GM19468 (cell line): ENCODE data around the gene CCN2.

Source experiments
- ATAC-seq: cut with Tn5 transposase; IDR thresholded peaks from one replicate; pipeline ENCODE4 v1.9.1; 2021; ENCODE audit warnings: mild to moderate bottlenecking, moderate library complexity, moderate number of reproducible peaks; ENCODE audit not compliant: unreplicated experiment; ENCODE audit errors: extremely low read depth

Gene CCN2

GRCh38 chr6:131950767-131951575, at the start of gene CCN2:
Gene CCN2 (minus strand): TSS chr6:131951372. CDS start chr6:131951172, 200 bp downstream.
- ATAC-seq, result no peak

- no peak for ATAC-seq
Observed at GRCh38 chr6:132000296-132000695, 49.1 kb upstream of the CCN2 start.

- ATAC-seq, result no peak
Observed at GRCh38 chr6:131999545-132000146, 48.5 kb upstream of the CCN2 start.

- no peak for ATAC-seq
Observed at GRCh38 chr6:131998255-131998982, 47.2 kb upstream of the CCN2 start.

- no peak for ATAC-seq
Observed at GRCh38 chr6:131997429-131998153, 46.4 kb upstream of the CCN2 start.

- ATAC-seq, result no peak
Observed at GRCh38 chr6:131995917-131996316, 44.7 kb upstream of the CCN2 start.

- no peak for ATAC-seq
Observed at GRCh38 chr6:131992557-131992956, 41.4 kb upstream of the CCN2 start.

- no peak for ATAC-seq
Observed at GRCh38 chr6:131989036-131989435, 37.9 kb upstream of the CCN2 start.

GRCh38 chr6:131982740-131983259, 31.6 kb upstream of the CCN2 start:
- no peak for ATAC-seq

- no peak for ATAC-seq
Observed at GRCh38 chr6:131981624-131981978, 30.4 kb upstream of the CCN2 start.

- no peak for ATAC-seq
Observed at GRCh38 chr6:131980791-131981623, 29.8 kb upstream of the CCN2 start.

GRCh38 chr6:131980338-131980790, 29.2 kb upstream of the CCN2 start:
- no peak for ATAC-seq

- ATAC-seq, result no peak
Observed at GRCh38 chr6:131979515-131980337, 28.6 kb upstream of the CCN2 start.

GRCh38 chr6:131978522-131978921, 27.4 kb upstream of the CCN2 start:
- ATAC-seq, result no peak

- ATAC-seq, result no peak
Observed at GRCh38 chr6:131976545-131977061, 25.4 kb upstream of the CCN2 start.

GRCh38 chr6:131972741-131973140, 21.6 kb upstream of the CCN2 start:
- no peak for ATAC-seq

GRCh38 chr6:131970076-131970859, 19.1 kb upstream of the CCN2 start:
- no peak for ATAC-seq

GRCh38 chr6:131968656-131969055, 17.5 kb upstream of the CCN2 start:
- ATAC-seq, result no peak
